NCI-H2171 treated with DMSO at 0.1 percent for 48 hours (cell line): ENCODE data around the gene RETREG3.
"Not testable (repeated sequence)": the region's sequence is repeated elsewhere in the genome, so short reads cannot be mapped to it uniquely, and the experiment has no call there.

Experiments
- DNase-seq: peaks from one replicate; lab custom pipeline; 2025; lab: John Stamatoyannopoulos, UW

RETREG3 gene

DNA sequence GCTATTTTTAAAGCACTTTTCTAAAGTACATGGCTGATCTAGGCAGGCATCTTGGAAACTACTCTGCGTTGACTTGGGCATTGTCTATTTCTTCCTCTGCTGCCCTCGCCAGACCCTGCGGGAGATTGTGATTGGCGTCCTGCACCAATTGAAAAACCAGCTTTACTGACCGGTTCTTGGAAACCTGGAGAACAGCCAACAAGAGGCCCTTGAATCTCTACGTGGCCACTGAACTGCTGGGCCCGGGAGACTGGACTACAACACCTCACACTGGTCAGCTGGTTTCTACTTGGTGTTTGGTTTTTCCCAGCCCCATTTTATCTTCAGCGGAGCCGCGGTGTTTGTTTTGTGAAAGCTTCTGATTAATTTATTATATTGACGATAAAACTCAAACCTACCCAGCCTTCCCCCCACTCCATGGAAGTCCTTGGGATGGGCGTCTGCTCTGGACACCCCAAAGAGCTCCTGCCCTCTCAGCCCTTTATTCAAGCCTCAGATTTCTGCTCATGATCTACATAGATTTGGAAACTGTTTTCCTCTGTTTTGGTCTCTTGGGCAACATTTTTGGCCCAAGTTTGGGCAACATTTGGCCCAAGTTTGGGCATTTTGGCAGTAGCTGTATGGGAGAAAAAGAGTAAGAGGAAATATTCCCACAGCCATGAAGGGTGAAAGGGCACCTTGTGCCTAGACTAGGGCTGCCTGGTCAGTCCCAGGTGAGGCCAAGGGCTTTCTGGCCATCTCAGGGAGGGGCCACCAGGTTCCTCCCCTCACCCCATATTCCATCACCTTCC, 37.5 kb downstream of the RETREG3 start:
- DNase-seq: no peak

GRCh38 chr17:42568341-42569111, 40.6 kb downstream of the RETREG3 start:
- no peak for DNase-seq

- peak; percentile 91 for DNase-seq
These were observed 42.1 kb downstream of the RETREG3 start, which contains the start of gene MLX for GRCh38 chr17:42566883-42567573. MLX (plus strand) TSS chr17:42567100; CDS start chr17:42567125, 25 bp downstream.

DNA sequence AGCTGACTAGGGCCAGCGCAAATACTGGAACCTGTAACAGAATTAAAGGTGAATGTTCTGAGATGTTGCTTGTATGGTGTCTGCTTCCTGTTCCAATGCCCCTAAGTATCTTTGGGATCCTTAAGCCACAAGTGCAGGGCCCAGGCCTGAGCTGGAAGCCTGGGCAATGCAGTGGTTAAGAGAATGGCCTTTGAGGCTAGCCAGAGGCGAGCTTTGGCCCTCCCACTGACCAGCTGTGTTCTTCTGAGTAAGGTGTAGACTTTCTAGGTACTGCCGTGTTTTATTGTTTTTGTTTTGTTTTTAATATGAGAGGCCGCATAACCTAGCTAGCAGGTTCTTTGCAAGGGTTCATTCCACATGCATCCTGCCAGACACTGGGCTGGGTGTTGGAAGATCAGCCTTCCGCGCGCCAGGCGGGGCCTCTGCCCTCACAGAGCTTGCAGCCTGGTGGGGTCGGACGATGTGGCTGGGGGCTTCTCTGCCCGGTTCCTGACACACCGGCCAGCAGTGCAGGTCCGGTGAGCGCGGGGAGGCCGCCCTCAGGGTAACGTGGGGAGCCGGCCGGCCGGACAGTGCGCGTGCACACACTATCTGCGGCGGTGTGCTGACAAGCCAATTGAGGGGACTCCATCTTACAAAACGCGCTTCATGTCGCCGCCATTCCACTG, 42.8 kb downstream of the RETREG3 start:
- DNase-seq: no peak

DNA sequence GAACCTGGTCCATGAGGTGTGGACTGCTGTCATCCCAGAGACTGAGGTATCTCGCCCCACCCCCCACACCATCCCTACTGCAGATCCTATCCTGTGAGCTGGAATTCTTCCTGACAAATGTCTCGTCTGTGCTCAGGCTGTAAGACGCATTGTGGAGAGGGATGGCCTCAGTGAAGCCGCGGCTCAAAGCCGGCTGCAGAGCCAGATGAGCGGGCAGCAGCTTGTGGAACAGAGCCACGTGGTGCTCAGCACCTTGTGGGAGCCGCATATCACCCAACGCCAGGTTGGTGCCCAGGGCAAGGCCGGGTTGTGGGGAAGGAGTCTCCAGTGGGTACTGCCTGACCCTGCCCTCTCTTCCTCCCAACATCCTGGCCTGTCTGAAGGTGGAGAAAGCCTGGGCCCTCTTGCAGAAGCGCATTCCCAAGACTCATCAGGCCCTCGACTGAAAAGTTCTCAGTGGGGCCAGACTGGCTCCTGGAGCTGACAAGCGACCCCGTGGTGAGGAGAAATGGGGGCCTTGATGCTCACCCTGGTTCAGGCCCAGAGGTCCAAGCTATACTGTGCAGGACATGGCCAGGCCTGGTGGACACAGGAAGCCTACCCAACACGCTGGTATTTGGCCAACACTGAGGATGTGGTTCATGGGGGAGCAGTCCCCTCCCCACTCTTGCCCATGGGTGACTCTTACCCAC, 43.5 kb downstream of the RETREG3 start:
- DNase-seq: no peak

- no peak for DNase-seq
These were observed 44.2 kb downstream of the RETREG3 start for GRCh38 chr17:42564815-42565522.

- DNase-seq: no peak
These were observed 45.2 kb downstream of the RETREG3 start for GRCh38 chr17:42563950-42564349.

- no peak for DNase-seq
These were observed 45.6 kb downstream of the RETREG3 start for GRCh38 chr17:42563543-42563942.

DNA sequence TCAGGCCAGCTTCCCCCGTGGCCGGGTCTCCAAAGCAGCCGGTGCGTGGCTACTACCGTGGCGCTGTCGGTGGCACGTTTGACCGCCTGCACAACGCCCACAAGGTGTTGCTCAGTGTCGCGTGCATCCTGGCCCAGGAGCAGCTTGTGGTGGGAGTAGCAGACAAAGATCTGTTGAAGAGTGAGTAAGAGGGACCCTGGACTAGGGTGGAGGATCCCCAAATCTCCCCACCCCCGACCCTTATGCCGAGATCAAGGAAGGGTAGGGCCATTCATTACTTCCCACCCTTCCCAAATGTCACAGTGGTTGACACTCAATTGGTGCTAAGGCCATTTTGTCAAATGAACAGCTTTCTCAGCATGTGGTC, 46.0 kb downstream of the RETREG3 start:
- no peak for DNase-seq

DNA sequence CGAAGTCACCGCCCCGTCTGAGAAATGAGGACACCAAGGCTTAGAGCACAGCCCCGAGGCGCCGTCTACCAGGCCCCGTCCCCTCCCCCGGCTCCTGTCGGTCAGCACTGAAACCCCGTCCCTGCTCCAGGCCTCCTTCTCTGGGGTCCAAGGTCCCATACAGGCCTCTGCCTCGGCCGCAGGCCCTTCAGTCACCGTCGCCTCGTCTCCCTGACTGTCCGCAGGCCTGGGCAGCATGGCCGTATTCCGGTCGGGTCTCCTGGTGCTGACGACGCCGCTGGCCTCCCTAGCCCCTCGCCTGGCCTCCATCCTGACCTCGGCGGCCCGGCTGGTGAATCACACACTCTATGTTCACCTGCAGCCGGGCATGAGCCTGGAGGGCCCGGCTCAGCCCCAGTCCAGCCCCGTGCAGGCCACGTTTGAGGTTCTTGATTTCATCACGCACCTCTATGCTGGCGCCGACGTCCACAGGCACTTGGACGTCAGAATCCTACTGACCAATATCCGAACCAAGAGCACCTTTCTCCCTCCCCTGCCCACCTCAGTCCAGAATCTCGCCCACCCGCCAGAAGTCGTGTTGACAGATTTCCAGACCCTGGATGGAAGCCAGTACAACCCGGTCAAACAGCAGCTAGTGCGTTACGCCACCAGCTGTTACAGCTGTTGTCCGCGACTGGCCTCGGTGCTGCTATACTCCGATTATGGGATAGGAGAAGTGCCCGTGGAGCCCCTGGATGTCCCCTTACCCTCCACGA, 46.6 kb downstream of the RETREG3 start:
- DNase-seq: no peak

DNA sequence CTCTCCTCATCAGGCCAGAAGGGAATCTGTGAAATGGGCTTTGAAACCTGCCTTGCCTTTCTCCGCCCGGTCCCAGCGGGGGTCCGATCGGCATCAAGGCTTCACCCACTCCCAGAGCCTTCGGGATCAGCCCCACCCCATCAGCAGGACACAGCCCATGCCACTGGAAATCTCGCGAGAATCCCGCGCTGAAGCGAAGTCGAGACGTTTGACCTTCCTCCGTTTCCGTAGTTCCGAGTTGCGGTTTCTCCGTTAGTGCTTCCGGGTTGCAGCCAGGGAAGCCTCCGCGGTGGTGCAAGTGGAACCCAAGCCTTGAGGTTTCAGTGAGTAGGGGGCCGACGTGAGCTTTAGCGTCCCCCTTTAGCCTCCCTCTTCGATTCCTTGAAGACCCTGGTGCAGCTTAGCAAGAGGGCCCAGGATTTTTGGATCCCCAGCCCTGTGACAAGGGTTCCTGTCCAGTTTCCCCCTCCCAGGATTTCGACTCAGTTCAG, 47.2 kb downstream of the RETREG3 start, which contains the start of gene COASY:
COASY (plus strand) TSS at position 252 of the 491 bp plus-strand sequence. CDS start 475 bp downstream, outside the sequence.
- DNase-seq: peak; percentile 97

DNA sequence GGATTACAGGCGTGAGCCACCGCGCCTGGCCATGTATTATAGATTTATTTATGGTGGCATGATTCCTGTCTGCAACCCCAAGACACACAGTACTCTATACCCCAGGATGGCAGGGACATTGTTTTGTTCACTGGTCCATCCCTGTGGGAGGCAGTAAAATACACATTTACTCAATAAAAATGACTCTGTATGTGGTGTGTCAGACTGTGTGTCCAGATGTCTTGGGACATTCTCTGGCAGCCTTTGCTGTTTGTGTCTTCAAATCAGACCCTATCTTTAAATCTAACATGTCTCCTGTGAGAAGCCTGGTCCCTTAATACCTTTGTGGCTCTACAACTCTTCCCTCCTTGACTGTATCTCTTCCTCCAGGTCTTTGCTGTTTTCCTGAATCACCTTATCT, 48.9 kb downstream of the RETREG3 start:
- DNase-seq: no peak

DNA sequence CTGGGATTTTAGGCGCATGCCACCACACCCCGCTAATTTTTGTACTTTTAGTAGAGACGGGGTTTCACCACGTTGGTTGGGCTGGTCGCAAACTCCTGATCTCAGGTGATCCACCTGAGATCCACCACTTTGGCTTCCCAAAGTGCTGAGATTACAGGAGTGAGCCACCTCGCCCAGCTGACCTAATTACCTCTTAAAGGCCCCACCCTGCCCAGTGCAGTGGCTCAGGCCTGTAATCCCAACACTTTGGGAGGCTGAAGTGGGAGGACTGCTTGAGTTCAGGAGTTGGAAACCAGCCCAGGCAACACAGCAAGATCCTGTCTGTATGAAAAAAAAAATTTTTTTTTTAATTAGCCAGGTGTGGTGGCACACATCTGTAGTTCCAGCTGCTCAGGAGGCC, 50.1 kb downstream of the RETREG3 start:
- DNase-seq: no peak

- DNase-seq: not testable (repeated sequence)
These were observed 53.1 kb downstream of the RETREG3 start for GRCh38 chr17:42555961-42556617.

DNA sequence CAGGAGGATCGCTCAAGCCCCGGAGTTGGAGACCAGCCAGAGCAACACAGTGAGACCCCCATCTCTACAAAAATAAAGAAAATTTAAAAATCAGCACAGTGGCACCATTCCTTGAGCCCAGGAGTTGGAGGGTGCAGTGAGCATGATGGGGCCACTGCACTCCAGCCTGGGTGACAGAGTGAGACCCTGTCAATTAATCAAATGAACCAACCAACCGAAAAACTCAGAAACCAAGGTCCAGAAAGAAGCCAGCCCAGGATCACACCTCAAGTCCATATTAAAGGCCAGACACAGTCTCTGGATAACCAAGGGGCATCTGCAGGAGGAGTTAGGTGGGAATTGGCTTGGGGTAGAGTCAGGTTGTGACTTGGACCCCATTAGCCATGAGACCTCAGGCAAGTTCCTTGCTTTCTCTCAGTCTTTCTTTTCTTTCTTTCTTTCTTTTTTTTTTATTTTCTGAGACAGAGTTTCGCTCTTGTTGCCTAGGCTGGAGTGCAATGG, 54.0 kb downstream of the RETREG3 start:
- DNase-seq: no peak

- peak; percentile 75 for DNase-seq
These were observed 54.7 kb downstream of the RETREG3 start for GRCh38 chr17:42554250-42555121.

GRCh38 chr17:42553866-42554249, 55.3 kb downstream of the RETREG3 start:
- no peak for DNase-seq
